B cell (primary cell): ENCODE results near the gene RASGEF1B. TPM values are rescaled to one million over a fixed set of nuclear protein-coding genes. Genes with fewer than 3 reads are reported as not detected.
A peak's percentile ranks its signal among the peaks of the same experiment; 100 is the strongest.

Source experiments
- ATAC-seq: fragments of 200-7000 bp; cut with Tn5 transposase; one replicate; pipeline ENCODE4 v1.10.0; 2021; ENCODE audit warnings: low read depth, mild to moderate bottlenecking, moderate number of reproducible peaks, moderate library complexity
- CTCF ChIA-PET: fragments of 350-600 bp; sonication (Branson Sonifier 250); formaldehyde crosslinking; loops from one replicate; lab custom pipeline; 2021; ENCODE audit warnings: antibody characterized with exemption, inconsistent platforms; lab: Charles Lee
- POLR2A ChIA-PET: fragments of 350-600 bp; sonication (Branson Sonifier 250); formaldehyde crosslinking; loops from one replicate; lab custom pipeline; 2021; ENCODE audit warnings: antibody characterized with exemption; lab: Charles Lee
- DNase-seq: peaks from one replicate; pipeline ENCODE4 v3.0.0; 2013
- H2AFZ ChIP-seq: 2 replicates; pipeline ENCODE4 v1.6.1; 2012; ENCODE audit warnings: mild to moderate bottlenecking, low read depth, low read length; ENCODE audit not compliant: insufficient read depth, poor library complexity, severe bottlenecking
- H3K27ac ChIP-seq, 2 donors: 1 replicate in 1 of 2; 2 replicates in 1 of 2; pipeline ENCODE4 v1.5.1; 2012 to 2013; ENCODE audit warnings: low read length in 2 of 2, mild to moderate bottlenecking in 2 of 2, moderate library complexity in 1 of 2
- H3K27me3 ChIP-seq, 4 experiments: fragments of 200-600 bp in 1 of 4; sonication (generic) in 1 of 4; replicated peaks in 1 of 4; 1 replicate in 2 of 4; 2 replicates in 2 of 4; pipeline versions ENCODE4 v1.6.1 to v1.7.0; 2013 to 2016; ENCODE audit warnings: low read length in 3 of 4, mild to moderate bottlenecking in 2 of 4, mixed read lengths in 1 of 4, moderate library complexity in 1 of 4; ENCODE audit not compliant: insufficient read depth in 4 of 4, control insufficient read depth in 3 of 4; ENCODE audit errors: control extremely low read depth in 1 of 4
- H3K36me3 ChIP-seq, 2 experiments: replicated peaks in 1 of 2; 1 replicate in 1 of 2; 2 replicates in 1 of 2; pipeline versions ENCODE4 v1.6.1 to v1.7.1; 2013; ENCODE audit warnings: low read length in 1 of 2; ENCODE audit not compliant: insufficient read depth in 2 of 2, control insufficient read depth in 1 of 2; ENCODE audit errors: control extremely low read depth in 1 of 2, extremely low read depth in 1 of 2
- H3K4me1 ChIP-seq, 2 donors: fragments of 200-600 bp in 1 of 2; sonication (generic) in 1 of 2; 1 replicate in 1 of 2; 2 replicates in 1 of 2; pipeline versions ENCODE4 v1.5.1 to v1.6.1; 2013 to 2017; ENCODE audit warnings: low read length in 2 of 2; ENCODE audit not compliant: control insufficient read depth in 2 of 2, insufficient read depth in 2 of 2
- H3K4me2 ChIP-seq: replicated peaks from 2 replicates; pipeline ENCODE3; 2012; ENCODE audit warnings: mild to moderate bottlenecking, low read depth, low read length; ENCODE audit not compliant: poor library complexity, severe bottlenecking
- H3K4me3 ChIP-seq, 5 experiments: fragments of 200-600 bp in 1 of 5; sonication (generic) in 1 of 5; 1 replicate in 3 of 5; 2 replicates in 2 of 5; pipeline versions ENCODE4 v1.5.1 to v1.7.0; 2011 to 2016; ENCODE audit warnings: low read length in 4 of 5, mild to moderate bottlenecking in 4 of 5, low read depth in 2 of 5, control low read depth in 1 of 5, moderate library complexity in 1 of 5; ENCODE audit not compliant: insufficient read depth in 1 of 5; ENCODE audit errors: control extremely low read depth in 1 of 5, extremely low read depth in 1 of 5
- H3K79me2 ChIP-seq: fragments of 200-600 bp; sonication (generic); one replicate; pipeline ENCODE4 v1.6.0; 2016; ENCODE audit warnings: low read length; ENCODE audit not compliant: control insufficient read depth, insufficient read depth
- H3K9ac ChIP-seq: fragments of 200-600 bp; sonication (generic); 2 replicates; pipeline ENCODE4 v1.6.1; 2017; ENCODE audit warnings: mild to moderate bottlenecking, low read length, moderate library complexity
- H3K9me3 ChIP-seq, 3 donors: one replicate each; pipeline versions ENCODE4 v1.6.1 to v1.7.1; 2013; ENCODE audit warnings: low read length in 2 of 3; ENCODE audit not compliant: control insufficient read depth in 2 of 3, insufficient read depth in 1 of 3; ENCODE audit errors: control extremely low read depth in 1 of 3
- H4K20me1 ChIP-seq: 2 replicates; pipeline ENCODE4 v1.6.0; 2012; ENCODE audit warnings: mild to moderate bottlenecking, low read length; ENCODE audit not compliant: insufficient read depth, control insufficient read depth, poor library complexity, severe bottlenecking
- H3K27ac Mint-ChIP-seq: one replicate; pipeline ENCODE4 v1.8.0; 2021; ENCODE audit warnings: mixed read lengths
- H3K27me3 Mint-ChIP-seq: one replicate; pipeline ENCODE4 v1.8.0; 2021; ENCODE audit warnings: mixed read lengths
- H3K4me1 Mint-ChIP-seq: one replicate; pipeline ENCODE4 v1.8.0; 2021; ENCODE audit warnings: mixed read lengths
- H3K4me3 Mint-ChIP-seq: one replicate; pipeline ENCODE4 v1.8.0; 2021; ENCODE audit warnings: mixed read lengths
- H3K9me3 Mint-ChIP-seq: one replicate; pipeline ENCODE4 v1.8.0; 2022; ENCODE audit warnings: mixed read lengths; ENCODE audit not compliant: insufficient read depth
- EZH2 ChIP-seq: IDR thresholded peaks from 2 replicates; pipeline ENCODE4 v1.6.1; 2012; ENCODE audit warnings: borderline replicate concordance, low read depth, mild to moderate bottlenecking, moderate library complexity, low read length; ENCODE audit not compliant: insufficient read depth, poor library complexity, severe bottlenecking
- WGBS: methylation state at CpG from one replicate; pipeline ENCODE4 v1.1.5; 2013; ENCODE audit warnings: missing lambda C conversion rate; ENCODE audit not compliant: insufficient coverage; 5-methylcytosine and 5-hydroxymethylcytosine counted together
- intact Hi-C: fragments of 100-400 bp; cut with micrococcal nuclease; formaldehyde crosslinking; loops from one replicate; pipeline ENCODE4 v1.10.0; 2022
- polyA plus RNA-seq: library from polyadenylated mRNA; depleted of rRNA; stranded (reverse); fragments of >200 nt; gene quantifications from 2 replicates; pipeline ENCODE4 v1.2.3, GENCODE V29; 2012
- total RNA-seq, 2 donors: library from RNA; stranded (reverse); fragments of 120-200 nt in 1 of 2; gene quantifications; 1 replicate in 1 of 2; 2 replicates in 1 of 2; pipeline versions ENCODE4 v1.2.3 to v1.2.4, GENCODE V29; 2013 to 2022
- TF ChIP-seq, protein P1 (sequence below): fragments of 200-600 bp; IDR thresholded peaks from one replicate; pipeline ENCODE4 v1.8.0; 2022; ENCODE audit warnings: antibody characterized with exemption, mild to moderate bottlenecking

RASGEF1B gene
- total and polyA plus RNA-seq, 2 donors (not counting 1 experiment from before 2014, with no cell fraction given) = 20.4 to 130 TPM

DNA sequence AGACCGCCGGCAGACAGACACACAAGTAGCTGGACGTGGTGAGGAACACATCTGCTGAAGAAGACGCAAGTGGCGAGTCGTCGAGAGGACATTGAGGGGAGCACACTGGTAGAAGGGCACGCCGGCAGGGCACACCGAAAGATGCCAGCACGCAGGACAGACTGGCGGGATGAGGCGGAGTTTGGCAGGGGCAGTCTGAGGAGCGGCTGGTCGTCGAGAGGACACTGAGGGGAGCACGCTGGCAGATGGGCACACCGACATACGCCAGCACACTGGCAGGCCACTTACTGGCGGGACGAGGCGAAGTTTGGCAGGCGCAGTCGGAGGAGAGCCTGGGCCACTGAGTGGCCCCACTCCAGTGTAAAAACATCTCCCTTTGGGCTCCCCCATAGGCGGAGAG, 42.1 kb downstream of the RASGEF1B start:
- 99% methylated on average over 25 of the region's 25 CpGs for WGBS
- no peak overlapping the region for H3K27ac Mint-ChIP-seq
- no peaks in the 10 kb centered on the region for H3K4me1 Mint-ChIP-seq
- POLR2A ChIA-PET = no interaction called here
- Histone ChIP-seq H3K9ac (no peak overlapping the region), H3K4me1 (no peaks in the 10 kb centered on the region), H3K27ac (no peak overlapping the region), H3K27me3 (no peaks in the 10 kb centered on the region), H3K9me3 (no peaks in the 10 kb centered on the region), H3K36me3 (peaks cover 12 to 93% of the 10 kb centered on the region in 2 experiments), H4K20me1 (peaks cover 18% of the 10 kb centered on the region), H2AFZ (no peak overlapping the region), H3K79me2 (no peaks in the 10 kb centered on the region), H3K4me3 (no peak overlapping the region), H3K4me2 (no peak overlapping the region)
- ATAC-seq (no peak), DNase-seq (peak; percentile 37)
- no peak overlapping the region for H3K4me3 Mint-ChIP-seq
- H3K9me3 Mint-ChIP-seq = no peaks in the 10 kb centered on the region
- intact Hi-C loops = loop anchor here (2.0 kb wide), 1 partner anchor 15 kb away; no protein-coding TSS in a partner anchor
- TF ChIP-seq, protein P1, sequence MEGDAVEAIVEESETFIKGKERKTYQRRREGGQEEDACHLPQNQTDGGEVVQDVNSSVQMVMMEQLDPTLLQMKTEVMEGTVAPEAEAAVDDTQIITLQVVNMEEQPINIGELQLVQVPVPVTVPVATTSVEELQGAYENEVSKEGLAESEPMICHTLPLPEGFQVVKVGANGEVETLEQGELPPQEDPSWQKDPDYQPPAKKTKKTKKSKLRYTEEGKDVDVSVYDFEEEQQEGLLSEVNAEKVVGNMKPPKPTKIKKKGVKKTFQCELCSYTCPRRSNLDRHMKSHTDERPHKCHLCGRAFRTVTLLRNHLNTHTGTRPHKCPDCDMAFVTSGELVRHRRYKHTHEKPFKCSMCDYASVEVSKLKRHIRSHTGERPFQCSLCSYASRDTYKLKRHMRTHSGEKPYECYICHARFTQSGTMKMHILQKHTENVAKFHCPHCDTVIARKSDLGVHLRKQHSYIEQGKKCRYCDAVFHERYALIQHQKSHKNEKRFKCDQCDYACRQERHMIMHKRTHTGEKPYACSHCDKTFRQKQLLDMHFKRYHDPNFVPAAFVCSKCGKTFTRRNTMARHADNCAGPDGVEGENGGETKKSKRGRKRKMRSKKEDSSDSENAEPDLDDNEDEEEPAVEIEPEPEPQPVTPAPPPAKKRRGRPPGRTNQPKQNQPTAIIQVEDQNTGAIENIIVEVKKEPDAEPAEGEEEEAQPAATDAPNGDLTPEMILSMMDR = no peak
- no peak for TF ChIP-seq EZH2
- CTCF ChIA-PET = no interaction called here
- no peaks in the 10 kb centered on the region for H3K27me3 Mint-ChIP-seq

DNA sequence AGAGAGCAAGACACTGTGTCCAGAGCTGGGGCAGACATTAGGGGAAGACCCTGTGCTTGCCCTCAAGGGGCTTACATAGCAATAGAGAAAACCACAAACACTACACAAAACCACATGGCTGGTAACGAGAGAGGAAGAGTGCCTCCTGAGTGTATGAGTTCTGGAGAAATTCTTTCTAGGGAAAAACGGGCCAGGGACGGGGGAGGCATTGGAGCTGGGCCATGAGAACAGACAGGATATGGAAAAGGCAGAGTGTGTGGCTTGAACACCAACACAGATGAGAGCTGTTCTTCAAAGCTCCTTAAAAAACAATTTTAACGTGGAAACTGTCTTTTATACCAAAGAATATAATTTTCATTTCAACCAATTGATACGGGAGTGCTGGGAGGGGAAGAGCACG, 42.7 kb downstream of the RASGEF1B start:
- H3K27ac ChIP-seq = no peak overlapping the region
- Mint-ChIP-seq H3K27me3 (no peaks in the 10 kb centered on the region), H3K9me3 (no peaks in the 10 kb centered on the region), H3K4me3 (no peak overlapping the region), H3K4me1 (peaks cover 1% of the 10 kb centered on the region), H3K27ac (peak overlapping the region; percentile 34)
- WGBS = 94% methylated on average over 2 of the region's 6 CpGs
- H4K20me1 ChIP-seq = peaks cover 18% of the 10 kb centered on the region
- no peak overlapping the region for H3K9ac ChIP-seq
- intact Hi-C loops = no loop called here
- ChIA-PET CTCF (no interaction called here), POLR2A (no interaction called here)
- H2AFZ ChIP-seq = no peak overlapping the region
- DNase-seq (no peak), ATAC-seq (no peak)
- no peak overlapping the region for H3K4me3 ChIP-seq
- H3K4me1 ChIP-seq = no peaks in the 10 kb centered on the region
- no peaks in the 10 kb centered on the region for H3K79me2 ChIP-seq
- no peaks in the 10 kb centered on the region for H3K9me3 ChIP-seq
- H3K4me2 ChIP-seq = no peak overlapping the region
- TF ChIP-seq EZH2 = no peak
- TF ChIP-seq, protein P1 = no peak
- H3K36me3 ChIP-seq = peaks cover 12 to 87% of the 10 kb centered on the region in 2 experiments
- no peaks in the 10 kb centered on the region for H3K27me3 ChIP-seq
